ENCODE data around the gene ISG20.

- TF ChIP-seq CTCF (IDR thresholded peaks at IDR 0.05) (no peak), POLR2A (IDR thresholded peaks at IDR 0.05) (no peak), POLR2AphosphoS5 (IDR thresholded peaks at IDR 0.05) (no peak)
Observed at GRCh38 chr15:88647351-88648105, 8.7 kb downstream of the ISG20 start.
